T-cell (primary cell): ENCODE results near the gene CHD1. TPM values are rescaled to one million over a fixed set of nuclear protein-coding genes. Genes with fewer than 3 reads are reported as not detected.
A peak's percentile ranks its signal among the peaks of the same experiment; 100 is the strongest.

Experiments
- ATAC-seq, 4 experiments: fragments of 200-7000 bp in 3 of 4; fragments of 150-1000 bp in 1 of 4; cut with Tn5 transposase; replicated peaks in 1 of 4; 1 replicate in 3 of 4; 2 replicates in 1 of 4; pipeline ENCODE4 v1.10.0; 2021; ENCODE audit warnings: moderate library complexity in 3 of 4, mild to moderate bottlenecking in 2 of 4, moderate number of reproducible peaks in 1 of 4
- CTCF ChIA-PET, 2 donors: fragments of 300-600 bp; sonication (Branson Sonifier 250); formaldehyde crosslinking; loops; one replicate each; lab custom pipeline; 2022; ENCODE audit warnings: antibody characterized with exemption in 2 of 2; lab: Charles Lee
- POLR2A ChIA-PET, 2 donors: fragments of 300-600 bp; sonication (Branson Sonifier 250); formaldehyde crosslinking; loops; one replicate each; lab custom pipeline; 2022; ENCODE audit warnings: antibody characterized with exemption in 2 of 2; lab: Charles Lee
- DNase-seq, 35 experiments: peaks; one replicate each; pipeline versions ENCODE4 v3.0.0 to v3.0.0-alpha.2; 2013 to 2023
- H3K27ac ChIP-seq: one replicate; pipeline ENCODE4 v1.5.1; 2013; ENCODE audit warnings: low read length
- H3K27me3 ChIP-seq, 2 experiments: replicated peaks in 1 of 2; 1 replicate in 1 of 2; 2 replicates in 1 of 2; pipeline versions ENCODE4 v1.6.1 to v1.7.0; 2013; ENCODE audit warnings: low read length in 1 of 2, mixed read lengths in 1 of 2; ENCODE audit not compliant: control insufficient read depth in 2 of 2, insufficient read depth in 2 of 2; ENCODE audit errors: extremely low read depth in 1 of 2
- H3K36me3 ChIP-seq, 2 donors: 1 replicate in 1 of 2; 2 replicates in 1 of 2; pipeline versions ENCODE4 v1.6.1 to v1.7.0; 2013; ENCODE audit warnings: low read length in 1 of 2; ENCODE audit not compliant: control insufficient read depth in 2 of 2, insufficient read depth in 1 of 2; ENCODE audit errors: extremely low read depth in 1 of 2
- H3K4me1 ChIP-seq, 2 experiments: 1 replicate in 1 of 2; 2 replicates in 1 of 2; pipeline versions ENCODE4 v1.6.1 to v1.7.0; 2013; ENCODE audit warnings: low read length in 2 of 2, mixed read lengths in 1 of 2; ENCODE audit not compliant: insufficient read depth in 2 of 2, control insufficient read depth in 1 of 2; ENCODE audit errors: extremely low read depth in 1 of 2
- H3K4me3 ChIP-seq, 2 donors: 1 replicate in 1 of 2; 2 replicates in 1 of 2; pipeline versions ENCODE4 v1.5.1 to v1.7.0; 2013; ENCODE audit warnings: mild to moderate bottlenecking in 2 of 2, low read length in 1 of 2, moderate library complexity in 1 of 2; ENCODE audit not compliant: control insufficient read depth in 1 of 2; ENCODE audit errors: extremely low read depth in 1 of 2
- H3K9me3 ChIP-seq: 2 replicates; pipeline ENCODE4 v1.7.0; 2013
- H3K27ac Mint-ChIP-seq, 2 donors: one replicate each; pipeline ENCODE4 v1.8.0; 2020 to 2021; ENCODE audit warnings: mild to moderate bottlenecking in 2 of 2, mixed read lengths in 2 of 2
- H3K27me3 Mint-ChIP-seq, 2 donors: one replicate each; pipeline ENCODE4 v1.8.0; 2021 to 2022; ENCODE audit warnings: mixed read lengths in 2 of 2
- H3K36me3 Mint-ChIP-seq: one replicate; pipeline ENCODE4 v1.8.0; 2021; ENCODE audit warnings: mixed read lengths
- H3K4me1 Mint-ChIP-seq, 3 donors: one replicate each; pipeline ENCODE4 v1.8.0; 2020 to 2022; ENCODE audit warnings: mixed read lengths in 3 of 3, mild to moderate bottlenecking in 1 of 3
- H3K4me3 Mint-ChIP-seq, 3 donors: one replicate each; pipeline ENCODE4 v1.8.0; 2020 to 2022; ENCODE audit warnings: mild to moderate bottlenecking in 3 of 3, mixed read lengths in 3 of 3, moderate library complexity in 3 of 3
- H3K9me3 Mint-ChIP-seq, 3 donors: one replicate each; pipeline ENCODE4 v1.8.0; 2020 to 2022; ENCODE audit warnings: mixed read lengths in 3 of 3
- WGBS: methylation state at CpG from one replicate; pipeline ENCODE4 v1.1.5; 2013; ENCODE audit warnings: missing lambda C conversion rate; ENCODE audit not compliant: insufficient coverage; 5-methylcytosine and 5-hydroxymethylcytosine counted together
- total RNA-seq, 35 experiments: library from RNA in 6 of 35; stranded (reverse) in 6 of 35; fragments of 120-200 nt in 1 of 35; gene quantifications; one replicate each; pipeline versions ENCODE4 v1.2.1 to v1.2.4 and lab custom pipeline; 2013 to 2026

Gene CHD1
- total RNA-seq, 5 donors from 2014 or later (not counting 1 experiment from before 2014, with no cell fraction given) = 61.5 to 150 (median 64.9) TPM

DNA sequence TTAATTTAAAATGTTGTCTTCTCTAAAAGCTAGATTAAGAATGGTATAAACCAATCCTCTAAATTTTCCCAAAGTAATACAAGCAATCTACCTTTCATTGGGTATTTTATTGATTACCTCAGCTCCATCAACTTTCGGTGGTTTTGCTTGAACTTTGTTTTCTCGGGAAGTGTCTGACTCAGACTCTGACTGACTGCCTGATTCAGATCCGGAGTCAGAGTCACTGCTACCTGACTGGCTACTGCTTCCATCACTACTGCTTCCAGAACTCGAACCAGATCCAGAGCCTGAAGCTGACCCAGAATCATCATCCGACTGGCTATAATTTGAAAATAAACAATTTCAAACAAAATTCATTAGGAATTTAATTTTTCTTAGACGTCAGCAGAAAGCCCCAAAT, 24.0 kb downstream of the CHD1 start:
- Histone ChIP-seq H3K9me3 (no peaks in the 10 kb centered on the region), H3K4me1 (peaks cover 3 to 12% of the 10 kb centered on the region in 2 experiments), H3K36me3 (peaks cover 5 to 29% of the 10 kb centered on the region in 2 donors), H3K27me3 (no peaks in the 10 kb centered on the region), H3K27ac (no peak overlapping the region), H3K4me3 (no peak overlapping the region)
- Mint-ChIP-seq H3K9me3 (no peaks in the 10 kb centered on the region), H3K36me3 (peaks cover 24% of the 10 kb centered on the region), H3K27me3 (no peaks in the 10 kb centered on the region), H3K4me1 (peaks cover 48 to 58% (median 53%) of the 10 kb centered on the region in 3 donors), H3K4me3 (no peak overlapping the region), H3K27ac (peak overlapping the region in 1 of 2 donors; percentile 9)
- 58% methylated on average over 3 of the region's 6 CpGs for WGBS
- POLR2A ChIA-PET = interaction anchor here (0.8 to 1.7 kb wide), 4 partner anchors 8 to 29 kb away, joined by 4 to 9 read pairs (median 6); no protein-coding TSS in a partner anchor
- DNase-seq (no peak), ATAC-seq (no peak)
- CTCF ChIA-PET = interaction anchor here (0.5 to 2.9 kb wide), 10 partner anchors 9 to 1947 kb away, joined by 3 to 71 read pairs (median 4); no protein-coding TSS in a partner anchor

- Histone ChIP-seq H3K4me1 (peaks cover 3 to 7% of the 10 kb centered on the region in 2 experiments), H3K27me3 (no peaks in the 10 kb centered on the region), H3K9me3 (no peaks in the 10 kb centered on the region), H3K27ac (no peak overlapping the region), H3K36me3 (peaks cover 5 to 49% of the 10 kb centered on the region in 2 donors), H3K4me3 (no peak overlapping the region)
- no peaks in the 10 kb centered on the region for H3K9me3 Mint-ChIP-seq
- H3K36me3 Mint-ChIP-seq = peaks cover 36% of the 10 kb centered on the region
- no CpG with 5 or more reads among the region's 1 CpG for WGBS
- ATAC-seq (no peak), DNase-seq (no peak)
- H3K27ac Mint-ChIP-seq = no peak overlapping the region
- ChIA-PET CTCF (interaction anchor here in 1 of 2 donors (0.6 kb wide), 1 partner anchor 32 kb away, joined by 5 read pairs; no protein-coding TSS in a partner anchor), POLR2A (interaction anchor here in 1 of 2 donors (0.6 kb wide), 1 partner anchor 93 kb away, joined by 4 read pairs; no protein-coding TSS in a partner anchor)
- peaks cover 29 to 45% (median 41%) of the 10 kb centered on the region in 3 donors for H3K4me1 Mint-ChIP-seq
- H3K27me3 Mint-ChIP-seq = no peaks in the 10 kb centered on the region
- no peak overlapping the region for H3K4me3 Mint-ChIP-seq
Observed at GRCh38 chr5:98902733-98903132, 26.1 kb downstream of the CHD1 start.

GRCh38 chr5:98899456-98899855, 29.4 kb downstream of the CHD1 start:
- no peaks in the 10 kb centered on the region for H3K9me3 ChIP-seq
- DNase-seq (no peak), ATAC-seq (no peak)
- Mint-ChIP-seq H3K27ac (no peak overlapping the region), H3K4me1 (peaks cover 7 to 20% (median 20%) of the 10 kb centered on the region in 3 donors), H3K27me3 (no peaks in the 10 kb centered on the region), H3K4me3 (no peak overlapping the region), H3K9me3 (no peaks in the 10 kb centered on the region), H3K36me3 (peaks cover 42% of the 10 kb centered on the region)
- no peak overlapping the region for H3K4me3 ChIP-seq
- peaks cover 7 to 77% of the 10 kb centered on the region in 2 donors for H3K36me3 ChIP-seq
- no peaks in the 10 kb centered on the region for H3K4me1 ChIP-seq
- no peak overlapping the region for H3K27ac ChIP-seq
- ChIA-PET POLR2A (interaction anchor here (0.6 to 1.0 kb wide), 5 partner anchors 11 to 1959 kb away, joined by 3 to 8 read pairs (median 4); no protein-coding TSS in a partner anchor), CTCF (interaction anchor here (0.7 to 1.0 kb wide), 2 partner anchors 160 kb away, joined by 3 read pairs; no protein-coding TSS in a partner anchor)
- H3K27me3 ChIP-seq = no peaks in the 10 kb centered on the region

- ATAC-seq (peak in 1 of 4 experiments; percentile 15), DNase-seq (no peak)
- Histone ChIP-seq H3K27ac (no peak overlapping the region), H3K9me3 (no peaks in the 10 kb centered on the region), H3K36me3 (peaks cover 7 to 84% of the 10 kb centered on the region in 2 donors), H3K4me1 (no peaks in the 10 kb centered on the region), H3K4me3 (no peak overlapping the region), H3K27me3 (no peaks in the 10 kb centered on the region)
- Mint-ChIP-seq H3K4me3 (no peak overlapping the region), H3K4me1 (peaks cover 4 to 13% (median 13%) of the 10 kb centered on the region in 3 donors), H3K36me3 (peaks cover 45% of the 10 kb centered on the region), H3K27ac (no peak overlapping the region), H3K27me3 (no peaks in the 10 kb centered on the region), H3K9me3 (no peaks in the 10 kb centered on the region)
- ChIA-PET CTCF (interaction anchor here in 1 of 2 donors (0.6 to 1.0 kb wide), 3 partner anchors 23 to 160 kb away, joined by 3 read pairs; no protein-coding TSS in a partner anchor), POLR2A (interaction anchor here in 1 of 2 donors (0.5 to 1.0 kb wide), 2 partner anchors 9 to 11 kb away, joined by 3 to 4 read pairs; no protein-coding TSS in a partner anchor)
Observed at GRCh38 chr5:98898743-98899142, 30.1 kb downstream of the CHD1 start.

DNA sequence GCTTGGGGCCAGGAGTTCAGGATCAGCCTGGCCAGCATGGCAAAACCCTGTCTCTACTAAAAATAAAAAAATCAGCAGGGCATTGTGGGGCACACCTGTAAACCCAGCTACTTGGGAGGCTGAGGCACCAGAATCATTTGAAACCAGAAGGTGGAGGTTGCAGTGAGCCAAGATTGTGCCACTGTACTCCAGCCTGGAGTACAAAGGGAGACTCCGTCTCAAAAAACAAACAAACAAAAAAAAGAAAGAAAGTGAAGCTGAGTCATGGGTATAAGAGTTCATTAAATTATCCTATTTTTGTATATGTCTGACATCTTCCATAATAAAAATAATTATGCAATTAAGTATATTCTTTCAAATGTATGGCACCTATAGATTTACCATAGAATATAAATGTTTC, 37.2 kb downstream of the CHD1 start:
- ATAC-seq (no peak), DNase-seq (no peak)
- ChIA-PET POLR2A (no interaction called here), CTCF (no interaction called here)
- H3K4me1 ChIP-seq = no peaks in the 10 kb centered on the region
- WGBS = no CpG with 5 or more reads among the region's 1 CpG
- H3K27me3 ChIP-seq = no peaks in the 10 kb centered on the region
- Mint-ChIP-seq H3K4me3 (no peak overlapping the region), H3K27ac (no peak overlapping the region), H3K36me3 (peaks cover 41% of the 10 kb centered on the region), H3K27me3 (no peaks in the 10 kb centered on the region), H3K9me3 (no peaks in the 10 kb centered on the region), H3K4me1 (peaks cover 6% of the 10 kb centered on the region in 3 donors)
- no peak overlapping the region for H3K27ac ChIP-seq
- H3K4me3 ChIP-seq = no peak overlapping the region
- H3K9me3 ChIP-seq = no peaks in the 10 kb centered on the region
- H3K36me3 ChIP-seq = peaks cover 10 to 79% of the 10 kb centered on the region in 2 donors

DNA sequence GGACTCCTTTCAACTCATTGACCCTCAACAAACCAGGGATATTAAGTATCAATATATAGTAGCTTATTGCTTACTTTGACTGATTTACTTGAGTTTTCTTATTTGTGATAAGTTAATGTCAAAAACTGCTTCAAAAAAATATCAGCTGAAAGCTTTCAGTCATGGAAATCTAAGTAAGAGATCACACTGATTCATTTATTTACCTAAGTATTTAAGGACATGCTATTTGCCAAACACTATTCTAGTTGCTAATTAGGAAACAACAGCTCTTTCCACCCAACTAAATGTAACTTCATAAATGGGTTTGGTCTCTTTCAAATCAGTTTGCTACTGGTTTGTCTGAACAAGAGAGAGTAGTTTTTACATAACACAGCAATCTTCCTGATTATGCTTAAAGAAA, 48.2 kb downstream of the CHD1 start:
- H3K27ac Mint-ChIP-seq = peak overlapping the region in 1 of 2 donors; percentile 68
- H3K9me3 Mint-ChIP-seq = no peaks in the 10 kb centered on the region

More for the DNA sequence above, 48.2 kb downstream of the CHD1 start:
- ATAC-seq = no peak
- H3K4me3 ChIP-seq = no peak overlapping the region
- no peak for DNase-seq
- no peak overlapping the region for H3K27ac ChIP-seq
- H3K9me3 ChIP-seq = no peaks in the 10 kb centered on the region
- Mint-ChIP-seq H3K27me3 (no peaks in the 10 kb centered on the region), H3K4me3 (no peak overlapping the region), H3K36me3 (peaks cover 58% of the 10 kb centered on the region), H3K4me1 (peaks cover 10 to 14% (median 12%) of the 10 kb centered on the region in 3 donors)
- H3K27me3 ChIP-seq = no peaks in the 10 kb centered on the region
- H3K4me1 ChIP-seq = no peaks in the 10 kb centered on the region
- CTCF ChIA-PET = interaction anchor here in 1 of 2 donors (0.6 to 0.8 kb wide), 2 partner anchors 13 to 1887 kb away, joined by 3 to 4 read pairs; no protein-coding TSS in a partner anchor
- POLR2A ChIA-PET = interaction anchor here (0.5 to 1.2 kb wide), 3 partner anchors 12 to 49 kb away, joined by 3 to 5 read pairs (median 3); no protein-coding TSS in a partner anchor
- peaks cover 20 to 85% of the 10 kb centered on the region in 2 donors for H3K36me3 ChIP-seq
